ENCODE results near the gene AK1.
"Not testable (repeated sequence)": the region's sequence is repeated elsewhere in the genome, so short reads cannot be mapped to it uniquely, and the experiment has no call there.

GRCh38 chr9:127870153-127870491, 7.4 kb downstream of the AK1 start:
- TF ChIP-seq, protein P1, sequence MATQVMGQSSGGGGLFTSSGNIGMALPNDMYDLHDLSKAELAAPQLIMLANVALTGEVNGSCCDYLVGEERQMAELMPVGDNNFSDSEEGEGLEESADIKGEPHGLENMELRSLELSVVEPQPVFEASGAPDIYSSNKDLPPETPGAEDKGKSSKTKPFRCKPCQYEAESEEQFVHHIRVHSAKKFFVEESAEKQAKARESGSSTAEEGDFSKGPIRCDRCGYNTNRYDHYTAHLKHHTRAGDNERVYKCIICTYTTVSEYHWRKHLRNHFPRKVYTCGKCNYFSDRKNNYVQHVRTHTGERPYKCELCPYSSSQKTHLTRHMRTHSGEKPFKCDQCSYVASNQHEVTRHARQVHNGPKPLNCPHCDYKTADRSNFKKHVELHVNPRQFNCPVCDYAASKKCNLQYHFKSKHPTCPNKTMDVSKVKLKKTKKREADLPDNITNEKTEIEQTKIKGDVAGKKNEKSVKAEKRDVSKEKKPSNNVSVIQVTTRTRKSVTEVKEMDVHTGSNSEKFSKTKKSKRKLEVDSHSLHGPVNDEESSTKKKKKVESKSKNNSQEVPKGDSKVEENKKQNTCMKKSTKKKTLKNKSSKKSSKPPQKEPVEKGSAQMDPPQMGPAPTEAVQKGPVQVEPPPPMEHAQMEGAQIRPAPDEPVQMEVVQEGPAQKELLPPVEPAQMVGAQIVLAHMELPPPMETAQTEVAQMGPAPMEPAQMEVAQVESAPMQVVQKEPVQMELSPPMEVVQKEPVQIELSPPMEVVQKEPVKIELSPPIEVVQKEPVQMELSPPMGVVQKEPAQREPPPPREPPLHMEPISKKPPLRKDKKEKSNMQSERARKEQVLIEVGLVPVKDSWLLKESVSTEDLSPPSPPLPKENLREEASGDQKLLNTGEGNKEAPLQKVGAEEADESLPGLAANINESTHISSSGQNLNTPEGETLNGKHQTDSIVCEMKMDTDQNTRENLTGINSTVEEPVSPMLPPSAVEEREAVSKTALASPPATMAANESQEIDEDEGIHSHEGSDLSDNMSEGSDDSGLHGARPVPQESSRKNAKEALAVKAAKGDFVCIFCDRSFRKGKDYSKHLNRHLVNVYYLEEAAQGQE (IDR thresholded peaks at IDR 0.05; ENCODE audit: low read depth) = not testable (repeated sequence)
- TF ChIP-seq CEBPB (IDR thresholded peaks at IDR 0.05; ENCODE audit: low read depth); EZH2 (IDR thresholded peaks at IDR 0.05); POLR2A (IDR thresholded peaks at IDR 0.05; ENCODE audit: borderline replicate concordance, extremely low read depth, insufficient read depth, insufficient read length); RAD21 (IDR thresholded peaks at IDR 0.05; ENCODE audit: low read depth); ELF1 (IDR thresholded peaks at IDR 0.05; ENCODE audit: borderline replicate concordance, low read depth); SP1 (IDR thresholded peaks at IDR 0.05; ENCODE audit: low read depth); EZH2phosphoT487 (IDR thresholded peaks at IDR 0.05; ENCODE audit: borderline replicate concordance): not testable (repeated sequence)
- TF ChIP-seq, protein P2, sequence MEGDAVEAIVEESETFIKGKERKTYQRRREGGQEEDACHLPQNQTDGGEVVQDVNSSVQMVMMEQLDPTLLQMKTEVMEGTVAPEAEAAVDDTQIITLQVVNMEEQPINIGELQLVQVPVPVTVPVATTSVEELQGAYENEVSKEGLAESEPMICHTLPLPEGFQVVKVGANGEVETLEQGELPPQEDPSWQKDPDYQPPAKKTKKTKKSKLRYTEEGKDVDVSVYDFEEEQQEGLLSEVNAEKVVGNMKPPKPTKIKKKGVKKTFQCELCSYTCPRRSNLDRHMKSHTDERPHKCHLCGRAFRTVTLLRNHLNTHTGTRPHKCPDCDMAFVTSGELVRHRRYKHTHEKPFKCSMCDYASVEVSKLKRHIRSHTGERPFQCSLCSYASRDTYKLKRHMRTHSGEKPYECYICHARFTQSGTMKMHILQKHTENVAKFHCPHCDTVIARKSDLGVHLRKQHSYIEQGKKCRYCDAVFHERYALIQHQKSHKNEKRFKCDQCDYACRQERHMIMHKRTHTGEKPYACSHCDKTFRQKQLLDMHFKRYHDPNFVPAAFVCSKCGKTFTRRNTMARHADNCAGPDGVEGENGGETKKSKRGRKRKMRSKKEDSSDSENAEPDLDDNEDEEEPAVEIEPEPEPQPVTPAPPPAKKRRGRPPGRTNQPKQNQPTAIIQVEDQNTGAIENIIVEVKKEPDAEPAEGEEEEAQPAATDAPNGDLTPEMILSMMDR (IDR thresholded peaks at IDR 0.05 in 2 of 3, conservative IDR thresholded peaks at IDR 0.05 in 1 of 3; ENCODE audit: borderline replicate concordance in 1 of 3, insufficient read depth in 1 of 3, low read depth in 2 of 3, low read length in 2 of 3) = not testable (repeated sequence)
